ENCODE data around the gene CDON.

Gene CDON

GRCh38 chr11:126082251-126083109, 19.8 kb upstream of the CDON start:
- no peak for DNase-seq (ENCODE audit: low spot score)

GRCh38 chr11:126081915-126082250, 19.2 kb upstream of the CDON start:
- no peak for DNase-seq (ENCODE audit: low spot score)

DNA sequence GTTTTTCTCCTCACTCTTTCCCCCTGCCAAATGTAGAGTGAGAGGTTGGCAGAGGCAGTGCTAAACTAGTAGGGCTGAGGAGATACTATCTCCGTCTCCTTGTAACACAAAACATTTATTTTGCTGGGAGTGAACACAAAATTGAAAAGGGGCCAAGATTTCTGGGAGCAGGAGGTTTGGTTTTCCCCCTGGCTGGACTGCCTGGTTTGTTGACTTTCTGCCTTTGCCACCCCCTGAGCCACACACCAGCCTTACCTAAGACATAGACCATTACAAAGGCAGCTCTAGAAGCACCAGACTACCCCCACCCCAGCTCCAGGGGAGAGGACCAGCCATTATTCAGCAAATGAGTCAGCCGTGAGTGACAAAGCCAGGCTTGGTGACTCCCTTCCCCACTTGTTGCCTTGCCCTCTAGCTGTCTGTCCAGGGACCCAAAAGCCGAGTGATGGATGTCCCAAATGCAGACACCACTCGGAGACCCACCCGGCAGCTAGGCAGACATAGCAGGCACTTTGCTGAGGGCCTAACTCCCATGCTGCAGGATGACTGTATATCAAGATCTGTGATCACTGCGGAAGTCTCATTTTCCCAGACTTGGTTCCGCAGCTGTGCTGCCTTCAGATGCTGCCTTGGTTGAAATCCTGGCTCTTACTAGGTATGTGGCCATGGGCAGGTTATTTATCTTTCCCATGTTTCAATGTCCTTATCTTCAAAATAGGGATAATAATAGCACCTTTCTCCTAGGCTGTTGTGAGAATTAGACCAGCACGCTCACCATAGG, 17.7 kb upstream of the CDON start:
- DNase-seq (ENCODE audit: low spot score): no peak

DNA sequence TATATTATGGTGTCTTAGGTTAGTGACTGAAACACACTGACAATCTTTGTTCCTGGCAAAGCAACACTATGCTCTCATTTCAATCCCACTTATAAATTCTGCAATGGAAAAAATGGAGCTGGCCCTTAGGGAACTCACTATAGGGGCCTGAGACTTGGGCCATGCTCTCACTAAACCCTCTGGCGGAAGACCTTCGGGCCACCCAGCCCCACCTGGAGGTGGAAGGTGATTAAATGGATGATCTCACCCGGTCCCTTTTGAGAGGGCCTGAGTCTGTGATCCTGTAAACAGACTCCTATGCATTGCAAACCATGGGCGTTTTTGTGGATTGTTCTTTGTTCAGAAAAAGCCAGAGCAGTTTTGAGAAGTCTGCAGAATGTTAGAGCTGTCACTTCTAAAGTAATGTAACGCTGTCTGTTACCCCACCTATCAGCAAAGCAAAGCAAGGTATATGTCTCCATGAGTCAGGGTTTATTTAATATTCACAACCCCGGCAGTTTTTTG, 17.0 kb upstream of the CDON start:
- DNase-seq (ENCODE audit: low spot score): no peak

GRCh38 chr11:126076641-126077040, 14.0 kb upstream of the CDON start:
- DNase-seq (ENCODE audit: low spot score): no peak

- DNase-seq (ENCODE audit: low spot score): no peak
Measured at GRCh38 chr11:126072801-126073594, 10.3 kb upstream of the CDON start.

DNA sequence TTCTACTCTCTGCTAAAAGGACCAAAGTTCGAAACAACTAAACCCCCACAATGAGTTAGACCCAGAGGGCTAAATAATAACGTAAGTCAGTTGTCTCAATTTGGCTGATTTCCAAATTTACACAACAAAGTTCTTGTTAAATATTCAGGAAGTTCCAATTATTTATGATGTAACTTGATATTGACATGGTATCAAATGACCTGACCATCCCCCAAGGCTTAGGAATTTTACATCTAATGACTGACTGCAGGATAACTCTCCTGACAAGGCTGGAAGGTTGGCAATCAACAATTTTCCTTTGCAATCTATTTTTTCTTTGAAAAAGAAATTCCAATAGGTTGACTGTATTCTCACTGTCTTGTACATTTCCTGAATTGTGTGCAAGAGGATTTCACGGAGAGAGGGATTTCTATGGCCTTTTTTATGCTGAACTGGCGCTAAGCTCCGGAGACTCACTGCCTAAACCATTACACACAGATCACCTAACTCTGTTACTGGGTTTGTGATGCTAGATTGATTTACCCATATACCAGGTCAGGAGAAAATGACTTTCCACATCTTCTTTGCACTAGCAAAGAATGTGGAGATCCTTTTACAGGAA, 9.6 kb upstream of the CDON start:
- DNase-seq (ENCODE audit: low spot score): no peak

GRCh38 chr11:126063507-126063852, 814 bp upstream of the CDON start:
- no peak for DNase-seq (ENCODE audit: low spot score)

DNA sequence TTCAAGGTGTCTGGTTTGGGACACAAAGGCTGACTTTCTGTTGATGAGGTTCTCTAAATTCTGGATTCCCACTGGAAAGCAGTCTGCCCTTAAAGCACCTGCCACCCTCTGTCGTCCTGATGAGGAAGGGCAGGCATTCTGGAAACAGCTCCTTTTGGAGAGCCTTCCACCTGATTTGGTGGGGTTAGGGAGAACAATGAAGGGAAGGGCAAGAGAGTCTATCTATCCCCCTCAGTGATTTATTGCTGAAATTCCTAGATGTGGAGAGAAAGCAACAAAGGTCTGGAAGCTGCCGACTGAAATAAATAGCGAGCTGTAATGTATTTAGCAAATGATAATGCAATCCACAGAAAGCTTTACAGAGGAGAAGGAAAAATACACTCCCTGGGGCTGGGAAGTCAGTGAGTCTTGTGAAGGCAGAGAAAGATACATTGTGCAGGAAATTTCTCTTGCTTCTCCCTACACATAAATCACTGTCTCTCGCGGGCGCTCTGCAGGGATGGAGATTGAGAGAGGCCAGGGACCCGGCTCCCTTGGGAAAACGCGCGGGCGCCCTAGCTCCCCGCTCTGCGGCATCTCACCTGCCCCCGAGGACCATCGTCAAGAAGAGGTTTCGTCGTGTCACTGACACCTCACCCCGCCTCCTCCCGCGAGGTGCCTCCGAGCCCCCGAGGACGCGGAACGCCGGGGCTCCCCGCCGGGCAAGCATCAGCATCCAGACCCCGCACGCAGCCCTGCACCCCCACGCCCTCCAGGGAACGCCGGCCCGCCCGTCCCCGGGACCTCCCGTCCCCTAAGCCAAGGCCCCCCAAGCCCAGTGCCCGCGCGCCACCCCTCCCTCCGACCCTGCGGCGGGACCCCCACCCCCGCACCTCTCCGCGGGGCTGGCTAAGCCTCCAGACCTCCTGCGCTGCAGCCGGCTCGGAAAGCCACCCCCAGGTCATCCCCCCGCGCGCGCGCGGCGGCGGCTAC, 673 bp downstream of the CDON start:
- DNase-seq (ENCODE audit: low spot score): no peak

DNA sequence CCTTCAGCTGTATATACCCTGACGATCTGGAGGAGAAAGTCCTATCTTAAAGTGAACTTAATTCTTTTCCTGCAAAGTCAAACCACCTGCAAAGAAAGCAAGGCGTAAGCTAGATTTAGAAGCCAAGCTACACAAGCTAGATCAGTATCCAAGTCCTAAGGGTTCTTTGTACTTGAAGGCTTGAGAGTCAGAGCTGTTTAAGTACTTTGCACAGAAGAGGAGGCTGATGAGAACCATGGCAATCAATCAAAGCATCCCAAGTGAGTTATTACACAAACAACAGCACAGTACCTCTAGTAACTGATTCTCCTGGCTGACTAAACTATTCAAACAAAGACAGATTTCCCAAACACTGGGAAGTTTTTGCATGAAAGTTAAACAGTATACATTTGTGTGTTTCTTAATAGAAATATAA, 1.9 kb downstream of the CDON start:
- peak; percentile 6 for DNase-seq (ENCODE audit: low spot score)

DNA sequence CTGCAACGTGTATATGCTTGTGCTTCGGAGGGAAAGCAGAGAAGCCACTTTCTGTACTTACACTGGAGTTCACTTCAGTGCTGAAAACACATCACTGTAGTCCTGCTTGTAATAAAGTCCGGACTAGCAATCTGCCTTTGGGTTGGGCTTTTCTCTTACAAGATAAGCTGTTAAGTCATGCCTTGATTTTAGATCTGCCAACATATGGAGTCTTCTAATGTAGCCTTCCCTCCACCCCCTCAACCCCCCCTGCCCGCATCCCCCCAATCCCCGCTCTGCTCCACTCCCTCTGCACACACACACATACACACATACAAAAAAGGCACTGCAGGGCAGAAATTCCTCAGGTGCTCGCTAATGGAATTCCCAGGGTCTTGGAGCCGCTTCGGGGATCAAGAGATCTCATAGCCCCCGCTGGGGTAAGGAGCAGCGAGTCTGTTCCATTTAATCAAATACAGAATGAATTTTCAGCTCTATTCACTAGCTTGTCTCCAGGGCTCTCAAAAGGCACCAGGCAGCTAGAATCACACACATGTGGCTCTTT, 3.4 kb downstream of the CDON start:
- no peak for DNase-seq (ENCODE audit: low spot score)

- DNase-seq (ENCODE audit: low spot score): no peak
Measured at GRCh38 chr11:126058105-126058874, 4.4 kb downstream of the CDON start.

DNA sequence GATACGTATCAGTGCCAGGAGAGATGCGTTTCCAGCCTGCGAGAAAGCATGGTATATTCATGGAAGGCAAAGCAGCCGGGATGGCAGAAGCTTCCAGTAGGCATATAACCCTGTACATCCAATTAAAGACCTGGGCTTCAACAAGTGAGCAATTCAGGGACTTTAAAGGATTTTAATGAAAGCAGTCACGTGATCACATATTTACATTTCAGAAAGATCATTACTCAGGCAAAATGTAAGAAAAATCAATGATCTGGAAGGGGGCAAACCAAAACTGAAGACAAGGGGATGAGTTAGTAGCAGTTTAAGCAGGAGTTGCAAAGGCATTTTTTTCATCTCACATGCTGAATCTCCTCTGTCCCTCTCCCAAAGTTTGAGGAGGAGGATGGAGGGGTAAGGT, 7.8 kb downstream of the CDON start:
- no peak for DNase-seq (ENCODE audit: low spot score)

- no peak for DNase-seq (ENCODE audit: low spot score)
Measured at GRCh38 chr11:126054408-126054807, 8.3 kb downstream of the CDON start.

GRCh38 chr11:126053415-126054286, 9.0 kb downstream of the CDON start:
- no peak for DNase-seq (ENCODE audit: low spot score)

- DNase-seq (ENCODE audit: low spot score): no peak
Measured at GRCh38 chr11:126051117-126051516, 11.5 kb downstream of the CDON start.

DNA sequence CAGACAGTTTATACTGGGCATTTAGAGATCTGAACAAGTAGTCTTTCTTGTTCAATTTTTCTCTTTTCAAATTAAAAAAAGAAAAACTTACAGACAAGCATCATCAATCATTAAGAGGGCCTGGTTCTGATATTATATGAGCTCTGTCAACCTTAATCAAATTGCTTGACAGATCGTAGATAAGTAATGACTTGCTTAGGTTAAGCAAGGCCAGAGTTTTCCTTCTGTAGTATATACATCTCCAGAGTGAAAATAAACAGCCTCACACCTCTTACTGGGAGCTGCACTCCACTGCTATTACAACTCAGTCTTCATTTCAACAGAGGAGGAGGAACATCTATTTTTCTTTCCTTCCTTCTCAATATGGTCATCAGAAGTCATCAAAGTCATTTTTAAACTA, 13.5 kb downstream of the CDON start:
- DNase-seq (ENCODE audit: low spot score): no peak

DNA sequence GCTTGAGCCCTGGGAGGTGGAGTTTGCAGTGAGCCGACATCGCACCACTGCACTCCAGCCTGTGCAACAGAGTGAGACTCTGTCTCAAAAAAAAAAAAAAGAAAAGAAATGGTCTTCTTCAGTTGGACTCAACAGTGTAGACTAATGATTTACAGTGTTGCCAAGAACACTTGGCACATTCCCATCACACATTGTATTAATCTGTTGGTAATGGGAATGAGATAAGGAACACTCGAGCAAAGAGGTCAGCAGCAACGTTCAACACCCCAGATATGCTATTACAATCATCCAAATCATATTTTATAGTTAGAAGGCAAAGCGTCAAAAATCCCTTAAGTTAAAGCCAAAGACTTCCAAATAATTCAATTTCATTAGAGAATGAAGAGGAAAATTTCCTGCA, 14.5 kb downstream of the CDON start:
- no peak for DNase-seq (ENCODE audit: low spot score)
